ENCODE measurements around the gene SLC6A11.

The SLC6A11 gene

GRCh38 chr3:10816019-10816862 lies at the start of gene SLC6A11:
SLC6A11 (plus strand) TSS chr3:10816228; CDS start chr3:10816266, 38 bp downstream.
- DNase-seq: no peak
- Mint-ChIP-seq H3K9me3 (no peaks in the 10 kb centered on the region), H3K27me3 (peaks cover 34% of the 10 kb centered on the region), H3K4me1 (no peaks in the 10 kb centered on the region), H3K4me3 (no peak within 1 kb of the TSS), H3K36me3 (ENCODE audit: low read depth) (no peaks in the 10 kb centered on the region), H3K27ac (no peak within 1 kb of the TSS)
- ATAC-seq: no peak

GRCh38 chr3:10768708-10769394 lies 47.2 kb upstream of the SLC6A11 start:
- Mint-ChIP-seq H3K27ac (no peak overlapping the region), H3K9me3 (no peaks in the 10 kb centered on the region), H3K4me3 (no peak overlapping the region), H3K27me3 (peaks cover 5% of the 10 kb centered on the region), H3K36me3 (ENCODE audit: low read depth) (no peaks in the 10 kb centered on the region), H3K4me1 (no peaks in the 10 kb centered on the region)
- ATAC-seq: no peak
- no peak for DNase-seq

GRCh38 chr3:10770547-10770946 lies 45.5 kb upstream of the SLC6A11 start:
- Mint-ChIP-seq H3K36me3 (ENCODE audit: low read depth) (no peaks in the 10 kb centered on the region), H3K27me3 (peaks cover 7% of the 10 kb centered on the region), H3K4me1 (no peaks in the 10 kb centered on the region), H3K4me3 (no peak overlapping the region), H3K27ac (no peak overlapping the region), H3K9me3 (no peaks in the 10 kb centered on the region)
- ATAC-seq: no peak
- no peak for DNase-seq

DNA sequence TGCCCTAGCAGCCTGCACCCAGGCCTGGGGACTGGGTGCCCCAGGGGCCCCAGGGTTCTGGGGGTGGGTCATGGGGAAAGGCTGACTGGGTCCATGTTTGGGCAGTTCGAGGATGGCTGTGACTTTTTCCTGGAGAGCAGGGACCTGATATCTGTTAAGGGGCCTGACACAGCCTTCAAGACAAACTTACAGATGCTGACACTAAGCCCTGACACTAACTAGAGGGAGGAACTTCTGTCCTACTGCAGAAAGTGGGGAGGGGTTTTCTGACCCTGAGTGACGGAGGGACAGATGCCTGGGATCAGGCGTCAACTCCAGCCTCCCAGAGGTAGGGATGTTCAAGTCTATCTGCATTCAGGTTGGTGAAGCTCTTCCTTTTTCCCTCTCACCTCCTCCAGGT lies 45.0 kb upstream of the SLC6A11 start:
- Mint-ChIP-seq H3K27me3 (peaks cover 7% of the 10 kb centered on the region), H3K4me1 (no peaks in the 10 kb centered on the region), H3K9me3 (no peaks in the 10 kb centered on the region), H3K4me3 (no peak overlapping the region), H3K36me3 (ENCODE audit: low read depth) (no peaks in the 10 kb centered on the region), H3K27ac (no peak overlapping the region)
- DNase-seq: no peak
- no peak for ATAC-seq

DNA sequence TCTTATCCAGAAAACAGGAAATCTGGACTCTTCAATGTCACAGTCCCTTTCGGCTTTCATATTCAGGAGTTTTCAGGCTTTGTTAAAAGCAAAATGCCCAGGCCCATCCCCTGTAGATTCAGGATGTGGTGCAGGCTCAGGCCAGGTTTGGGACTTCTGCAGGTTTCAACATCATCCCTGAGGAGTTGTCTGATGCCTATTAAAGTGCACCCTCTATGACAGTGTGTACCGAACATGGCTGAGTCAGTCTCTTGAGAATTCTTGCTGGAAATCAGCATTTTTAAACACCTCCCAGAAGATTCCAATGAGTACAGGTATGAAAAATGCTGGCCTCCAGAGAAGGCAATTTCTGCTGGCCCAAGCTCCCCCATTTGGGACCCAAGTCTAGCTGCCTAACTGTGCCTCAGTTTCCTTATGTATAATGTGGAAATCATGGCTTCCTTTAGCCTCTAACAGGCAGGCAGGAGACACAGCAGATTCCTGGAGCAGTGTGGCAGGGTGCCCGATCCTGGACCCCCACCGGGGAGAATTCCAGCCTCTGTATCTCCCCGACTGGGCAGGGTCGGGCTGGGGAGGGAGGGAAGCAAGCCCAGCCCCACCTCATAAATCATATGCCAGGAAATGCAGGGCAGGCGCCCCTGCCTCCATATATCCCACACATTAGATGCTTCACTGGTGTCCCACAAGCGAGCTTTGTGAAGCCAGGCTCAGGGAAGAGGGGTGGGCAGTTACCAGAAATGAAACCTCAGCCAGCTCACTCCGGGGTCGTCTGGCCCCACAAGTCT lies 44.4 kb upstream of the SLC6A11 start:
- ATAC-seq (no peak), DNase-seq (no peak)
- Mint-ChIP-seq H3K4me3 (no peak overlapping the region), H3K27ac (no peak overlapping the region), H3K4me1 (no peaks in the 10 kb centered on the region), H3K9me3 (no peaks in the 10 kb centered on the region), H3K27me3 (peaks cover 8% of the 10 kb centered on the region), H3K36me3 (ENCODE audit: low read depth) (no peaks in the 10 kb centered on the region)

- peaks cover 10% of the 10 kb centered on the region for H3K27me3 Mint-ChIP-seq
- DNase-seq (no peak), ATAC-seq (no peak)
- no peaks in the 10 kb centered on the region for H3K4me1 Mint-ChIP-seq
- H3K9me3 Mint-ChIP-seq: no peaks in the 10 kb centered on the region
- H3K27ac Mint-ChIP-seq: no peak overlapping the region
- no peak overlapping the region for H3K4me3 Mint-ChIP-seq
- no peaks in the 10 kb centered on the region for H3K36me3 Mint-ChIP-seq (ENCODE audit: low read depth)
Measured at GRCh38 chr3:10772271-10773161, 43.5 kb upstream of the SLC6A11 start.

- no peaks in the 10 kb centered on the region for H3K9me3 Mint-ChIP-seq
- H3K4me3 Mint-ChIP-seq: no peak overlapping the region
- H3K27me3 Mint-ChIP-seq: peaks cover 10% of the 10 kb centered on the region
- ATAC-seq (no peak), DNase-seq (no peak)
- H3K36me3 Mint-ChIP-seq (ENCODE audit: low read depth): no peaks in the 10 kb centered on the region
- H3K27ac Mint-ChIP-seq: no peak overlapping the region
- H3K4me1 Mint-ChIP-seq: no peaks in the 10 kb centered on the region
Measured at GRCh38 chr3:10774129-10774670, 41.8 kb upstream of the SLC6A11 start.

DNA sequence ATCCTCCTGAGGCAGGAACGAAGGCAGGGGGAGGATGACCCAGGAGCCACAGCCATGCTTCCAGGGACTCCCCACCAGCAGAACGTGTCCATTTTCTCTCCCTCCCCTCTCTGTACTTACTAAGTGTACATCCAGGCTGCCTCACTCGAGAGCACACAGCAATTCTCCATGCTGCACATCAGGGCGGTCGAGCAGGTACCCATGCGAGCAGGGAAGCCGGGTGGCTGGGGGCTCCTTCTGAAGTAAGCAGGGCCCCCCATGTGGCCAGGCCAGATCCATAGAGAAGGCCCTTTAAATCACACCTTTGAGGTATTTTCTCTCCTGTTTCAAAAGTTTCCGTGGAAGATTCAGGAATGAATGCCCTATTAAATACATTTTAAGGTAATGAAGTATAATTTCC lies 41.2 kb upstream of the SLC6A11 start:
- no peaks in the 10 kb centered on the region for H3K9me3 Mint-ChIP-seq
- ATAC-seq: no peak
- H3K36me3 Mint-ChIP-seq (ENCODE audit: low read depth): no peaks in the 10 kb centered on the region
- H3K4me1 Mint-ChIP-seq: no peaks in the 10 kb centered on the region
- H3K27me3 Mint-ChIP-seq: peaks cover 12% of the 10 kb centered on the region
- no peak overlapping the region for H3K4me3 Mint-ChIP-seq
- no peak for DNase-seq
- H3K27ac Mint-ChIP-seq: no peak overlapping the region

DNA sequence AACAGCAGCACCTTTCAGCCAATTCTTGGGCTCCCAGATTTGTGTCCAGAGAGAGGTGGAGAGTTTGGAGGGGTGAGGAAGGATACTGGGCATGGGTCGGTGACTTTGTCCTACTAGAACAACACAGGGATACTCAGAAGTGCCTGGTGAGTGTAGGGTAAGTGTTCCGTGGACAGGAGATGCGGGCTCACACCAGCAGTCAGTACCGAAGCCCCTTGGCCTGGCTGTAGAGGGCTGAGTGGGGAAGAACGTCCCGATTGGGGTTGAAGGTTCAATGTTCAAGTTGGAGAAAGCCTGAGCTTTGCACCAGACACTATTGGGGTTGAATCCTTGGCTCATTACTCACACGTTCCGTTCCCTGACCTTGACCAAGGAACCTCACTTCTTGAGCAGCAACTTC lies 40.8 kb upstream of the SLC6A11 start:
- H3K4me3 Mint-ChIP-seq: no peak overlapping the region
- ATAC-seq (no peak), DNase-seq (no peak)
- H3K27ac Mint-ChIP-seq: no peak overlapping the region
- no peaks in the 10 kb centered on the region for H3K9me3 Mint-ChIP-seq
- peaks cover 16% of the 10 kb centered on the region for H3K27me3 Mint-ChIP-seq
- no peaks in the 10 kb centered on the region for H3K36me3 Mint-ChIP-seq (ENCODE audit: low read depth)
- no peaks in the 10 kb centered on the region for H3K4me1 Mint-ChIP-seq

GRCh38 chr3:10775828-10776227 lies 40.2 kb upstream of the SLC6A11 start:
- Mint-ChIP-seq H3K27ac (no peak overlapping the region), H3K4me1 (no peaks in the 10 kb centered on the region), H3K27me3 (peaks cover 20% of the 10 kb centered on the region), H3K9me3 (no peaks in the 10 kb centered on the region), H3K36me3 (ENCODE audit: low read depth) (no peaks in the 10 kb centered on the region), H3K4me3 (no peak overlapping the region)
- no peak for DNase-seq
- no peak for ATAC-seq

- Mint-ChIP-seq H3K36me3 (ENCODE audit: low read depth) (no peaks in the 10 kb centered on the region), H3K4me3 (no peak overlapping the region), H3K27me3 (peaks cover 23% of the 10 kb centered on the region), H3K4me1 (no peaks in the 10 kb centered on the region), H3K9me3 (no peaks in the 10 kb centered on the region), H3K27ac (no peak overlapping the region)
- no peak for DNase-seq
- ATAC-seq: no peak
Measured at GRCh38 chr3:10777627-10778026, 38.4 kb upstream of the SLC6A11 start.

GRCh38 chr3:10778492-10779292 lies 37.3 kb upstream of the SLC6A11 start:
- no peaks in the 10 kb centered on the region for H3K36me3 Mint-ChIP-seq (ENCODE audit: low read depth)
- peaks cover 23% of the 10 kb centered on the region for H3K27me3 Mint-ChIP-seq

GRCh38 chr3:10779293-10779805 lies 36.7 kb upstream of the SLC6A11 start:
- Mint-ChIP-seq H3K4me3 (no peak overlapping the region), H3K27ac (no peak overlapping the region), H3K36me3 (ENCODE audit: low read depth) (no peaks in the 10 kb centered on the region), H3K27me3 (peaks cover 24% of the 10 kb centered on the region), H3K4me1 (peaks cover 5% of the 10 kb centered on the region), H3K9me3 (no peaks in the 10 kb centered on the region)
- ATAC-seq (no peak), DNase-seq (no peak)

More at GRCh38 chr3:10778492-10779292, 37.3 kb upstream of the SLC6A11 start:
- Mint-ChIP-seq H3K4me3 (no peak overlapping the region), H3K9me3 (no peaks in the 10 kb centered on the region), H3K4me1 (peaks cover under 1% of the 10 kb centered on the region), H3K27ac (no peak overlapping the region)
- DNase-seq: no peak
- no peak for ATAC-seq

Measured in activated naive CD8-positive, alpha-beta T cell treated with anti-CD3 and anti-CD28 coated beads, Interleukin-2, amount 50 U/mL, for 24 hours (primary cell).